Upper lobe of right lung (tissue), 1 donor: Measurements from ENCODE around the gene STK32B. TPM values are rescaled to one million over a fixed set of nuclear protein-coding genes. Genes with fewer than 3 reads are reported as not detected.

Source experiments
- ATAC-seq: fragments of 200-7000 bp; cut with Tn5 transposase; one replicate; pipeline ENCODE4 v1.9.1; 2020; ENCODE audit warnings: mild to moderate bottlenecking, moderate library complexity
- DNase-seq: peaks from one replicate; pipeline ENCODE4 v3.0.0-alpha.2; 2020
- H3K27ac ChIP-seq: fragments of 200-600 bp; one replicate; pipeline ENCODE4 v1.8.0; 2022
- H3K27me3 ChIP-seq: fragments of 200-600 bp; one replicate; pipeline ENCODE4 v1.8.0; 2022; ENCODE audit warnings: mild to moderate bottlenecking
- H3K36me3 ChIP-seq: fragments of 200-600 bp; one replicate; pipeline ENCODE4 v1.8.0; 2022
- H3K4me1 ChIP-seq: fragments of 200-600 bp; one replicate; pipeline ENCODE4 v1.8.0; 2022
- H3K4me3 ChIP-seq: fragments of 200-600 bp; one replicate; pipeline ENCODE4 v1.8.0; 2022; ENCODE audit warnings: mild to moderate bottlenecking
- H3K9me3 ChIP-seq: fragments of 200-600 bp; one replicate; pipeline ENCODE4 v1.8.0; 2022
- CTCF ChIP-seq: fragments of 200-600 bp; IDR thresholded peaks from one replicate; pipeline ENCODE4 v1.8.0; 2022; ENCODE audit warnings: antibody characterized with exemption
- intact Hi-C: fragments of 100-400 bp; cut with DNase I; formaldehyde crosslinking; loops from one replicate; pipeline ENCODE4 v1.11.0; 2022
- total RNA-seq: library from RNA; stranded (reverse); fragmentation: NEBNext Ultra II Directional; extraction: Animal tissue kit (Norgen Biotek cat#: 25700); gene quantifications from one replicate; pipeline ENCODE4 v1.2.1, GENCODE V29; 2021
- donor health status: DM: no; HTN: yes; CAD: no; lungs with severe emphysema.

STK32B gene
- total RNA-seq, 1 donor from 2014 or later: 2.8 TPM

- no peak for DNase-seq
- TF ChIP-seq CTCF: no peak
These were observed 18.6 kb downstream of the STK32B start for GRCh38 chr4:5069901-5070300.

GRCh38 chr4:5072948-5073347, 21.7 kb downstream of the STK32B start:
- no peak for ATAC-seq

More at GRCh38 chr4:5069901-5070300, 18.6 kb downstream of the STK32B start:
- no peak for ATAC-seq
- no peaks in the 10 kb centered on the region for H3K36me3 ChIP-seq
- H3K4me1 ChIP-seq: no peaks in the 10 kb centered on the region
- H3K27me3 ChIP-seq: no peaks in the 10 kb centered on the region
- H3K9me3 ChIP-seq: no peaks in the 10 kb centered on the region
- intact Hi-C loops: no loop called here
- H3K27ac ChIP-seq: no peak overlapping the region
- H3K4me3 ChIP-seq: no peak overlapping the region

GRCh38 chr4:5078009-5078408, 26.7 kb downstream of the STK32B start:
- Histone ChIP-seq H3K27ac (no peak overlapping the region), H3K4me3 (no peak overlapping the region), H3K27me3 (no peaks in the 10 kb centered on the region), H3K4me1 (no peaks in the 10 kb centered on the region), H3K9me3 (no peaks in the 10 kb centered on the region), H3K36me3 (no peaks in the 10 kb centered on the region)
- TF ChIP-seq CTCF: no peak
- no peak for ATAC-seq
- DNase-seq: no peak
- intact Hi-C loops: no loop called here

More at GRCh38 chr4:5072948-5073347, 21.7 kb downstream of the STK32B start:
- Histone ChIP-seq H3K4me3 (no peak overlapping the region), H3K36me3 (no peaks in the 10 kb centered on the region), H3K27ac (no peak overlapping the region), H3K9me3 (no peaks in the 10 kb centered on the region), H3K4me1 (no peaks in the 10 kb centered on the region), H3K27me3 (no peaks in the 10 kb centered on the region)
- intact Hi-C loops: no loop called here
- DNase-seq: no peak
- no peak for TF ChIP-seq CTCF

- H3K4me1 ChIP-seq: no peaks in the 10 kb centered on the region
- TF ChIP-seq CTCF: no peak
These were observed 28.3 kb downstream of the STK32B start for GRCh38 chr4:5079581-5079980.

GRCh38 chr4:5081441-5081999, 30.2 kb downstream of the STK32B start:
- Histone ChIP-seq H3K4me3 (no peak overlapping the region), H3K36me3 (no peaks in the 10 kb centered on the region), H3K4me1 (no peaks in the 10 kb centered on the region), H3K27me3 (no peaks in the 10 kb centered on the region), H3K9me3 (no peaks in the 10 kb centered on the region), H3K27ac (no peak overlapping the region)
- ATAC-seq: no peak
- intact Hi-C loops: no loop called here
- no peak for DNase-seq
- TF ChIP-seq CTCF: no peak

More at GRCh38 chr4:5079581-5079980, 28.3 kb downstream of the STK32B start:
- H3K27ac ChIP-seq: no peak overlapping the region
- H3K9me3 ChIP-seq: no peaks in the 10 kb centered on the region
- H3K27me3 ChIP-seq: no peaks in the 10 kb centered on the region
- H3K36me3 ChIP-seq: no peaks in the 10 kb centered on the region
- ATAC-seq (no peak), DNase-seq (no peak)
- intact Hi-C loops: no loop called here
- H3K4me3 ChIP-seq: no peak overlapping the region

GRCh38 chr4:5082376-5082775, 31.1 kb downstream of the STK32B start:
- Histone ChIP-seq H3K4me3 (no peak overlapping the region), H3K9me3 (no peaks in the 10 kb centered on the region), H3K27me3 (no peaks in the 10 kb centered on the region), H3K4me1 (no peaks in the 10 kb centered on the region), H3K36me3 (no peaks in the 10 kb centered on the region), H3K27ac (no peak overlapping the region)
- ATAC-seq (no peak), DNase-seq (no peak)
- intact Hi-C loops: no loop called here
- TF ChIP-seq CTCF: no peak
